ENCODE measurements around the gene PLCH1. TPM values are rescaled to one million over a fixed set of nuclear protein-coding genes. Genes with fewer than 3 reads are reported as not detected.

PLCH1 gene
- total RNA-seq, 1 donor from 2014 or later = 1.3 TPM

DNA sequence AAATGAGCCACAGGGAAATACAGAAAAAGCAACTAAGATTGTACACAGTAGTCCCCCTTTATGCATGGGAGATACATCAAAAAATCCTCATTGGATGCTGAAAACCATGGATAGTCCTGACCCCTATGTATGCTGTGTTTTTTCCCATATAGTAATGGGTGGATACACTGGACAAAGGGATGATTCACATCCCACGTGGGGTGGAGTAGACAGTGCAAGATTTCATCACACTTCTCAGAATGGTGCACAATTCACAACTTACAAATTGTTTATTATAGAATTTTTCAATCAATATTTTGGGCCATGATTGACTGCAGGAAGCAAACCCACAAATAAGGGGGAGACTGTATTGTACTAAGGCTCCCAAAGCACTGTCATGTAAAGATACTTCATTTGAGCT lies 227.0 kb downstream of the PLCH1 start:
- peaks cover 8% of the 10 kb centered on the region for H3K4me1 Mint-ChIP-seq
- no peak overlapping the region for H3K4me3 Mint-ChIP-seq
- no peak overlapping the region for H3K27ac Mint-ChIP-seq
- TF ChIP-seq, protein P1, sequence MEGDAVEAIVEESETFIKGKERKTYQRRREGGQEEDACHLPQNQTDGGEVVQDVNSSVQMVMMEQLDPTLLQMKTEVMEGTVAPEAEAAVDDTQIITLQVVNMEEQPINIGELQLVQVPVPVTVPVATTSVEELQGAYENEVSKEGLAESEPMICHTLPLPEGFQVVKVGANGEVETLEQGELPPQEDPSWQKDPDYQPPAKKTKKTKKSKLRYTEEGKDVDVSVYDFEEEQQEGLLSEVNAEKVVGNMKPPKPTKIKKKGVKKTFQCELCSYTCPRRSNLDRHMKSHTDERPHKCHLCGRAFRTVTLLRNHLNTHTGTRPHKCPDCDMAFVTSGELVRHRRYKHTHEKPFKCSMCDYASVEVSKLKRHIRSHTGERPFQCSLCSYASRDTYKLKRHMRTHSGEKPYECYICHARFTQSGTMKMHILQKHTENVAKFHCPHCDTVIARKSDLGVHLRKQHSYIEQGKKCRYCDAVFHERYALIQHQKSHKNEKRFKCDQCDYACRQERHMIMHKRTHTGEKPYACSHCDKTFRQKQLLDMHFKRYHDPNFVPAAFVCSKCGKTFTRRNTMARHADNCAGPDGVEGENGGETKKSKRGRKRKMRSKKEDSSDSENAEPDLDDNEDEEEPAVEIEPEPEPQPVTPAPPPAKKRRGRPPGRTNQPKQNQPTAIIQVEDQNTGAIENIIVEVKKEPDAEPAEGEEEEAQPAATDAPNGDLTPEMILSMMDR (IDR thresholded peaks at IDR 0.05; ENCODE audit: unreplicated experiment) = no peak
- no peaks in the 10 kb centered on the region for H3K27me3 Mint-ChIP-seq (ENCODE audit: low read depth)
- H3K9me3 Mint-ChIP-seq = no peaks in the 10 kb centered on the region
- no peak for DNase-seq (ENCODE audit: low spot score in 2 of 2, unreplicated experiment in 2 of 2)
- no peaks in the 10 kb centered on the region for H3K36me3 Mint-ChIP-seq

- Mint-ChIP-seq H3K27me3 (ENCODE audit: low read depth) (no peaks in the 10 kb centered on the region), H3K27ac (no peak overlapping the region), H3K4me3 (no peak overlapping the region)
Measured at GRCh38 chr3:155516439-155516838, 228.4 kb downstream of the PLCH1 start.

GRCh38 chr3:155512867-155513261 lies 232.0 kb downstream of the PLCH1 start:
- DNase-seq (ENCODE audit: low spot score in 2 of 2, unreplicated experiment in 2 of 2) = no peak
- no peak overlapping the region for H3K4me3 Mint-ChIP-seq

More at GRCh38 chr3:155516439-155516838, 228.4 kb downstream of the PLCH1 start:
- no peaks in the 10 kb centered on the region for H3K36me3 Mint-ChIP-seq
- no peak for DNase-seq (ENCODE audit: low spot score in 2 of 2, unreplicated experiment in 2 of 2)
- TF ChIP-seq, protein P1 (IDR thresholded peaks at IDR 0.05; ENCODE audit: unreplicated experiment) = no peak
- peaks cover 8% of the 10 kb centered on the region for H3K4me1 Mint-ChIP-seq
- H3K9me3 Mint-ChIP-seq = peaks cover 4% of the 10 kb centered on the region

DNA sequence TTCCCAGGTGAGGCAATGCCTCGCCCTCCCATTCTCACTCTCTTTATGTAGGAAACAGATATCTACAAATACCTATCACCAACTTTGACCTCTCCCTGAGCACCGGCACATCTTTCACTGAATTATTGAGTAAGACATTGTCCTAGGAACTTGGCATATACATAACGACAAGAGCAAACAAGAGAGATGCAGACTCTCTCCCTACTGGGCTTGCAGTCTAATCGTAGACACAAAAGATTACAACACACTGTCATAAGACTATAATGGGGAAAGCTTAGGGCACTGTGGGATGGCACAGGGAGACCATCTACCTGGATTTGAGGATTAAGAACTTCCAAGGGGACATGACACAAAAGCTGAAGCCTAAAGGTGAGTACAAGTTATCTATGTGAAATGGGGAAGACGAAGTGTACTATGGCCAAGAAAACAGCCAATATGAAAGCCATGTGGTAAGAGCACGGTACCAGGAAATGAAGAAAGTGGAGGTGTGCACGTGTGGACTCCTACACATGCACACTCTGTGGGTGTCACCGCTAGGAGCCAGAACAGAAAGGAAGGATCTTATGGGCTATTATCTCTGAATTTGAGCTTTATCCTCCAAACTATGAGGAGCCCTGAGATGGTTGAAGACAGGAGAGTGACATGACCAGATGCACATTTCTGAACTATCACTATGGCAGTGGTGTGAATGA lies 232.6 kb downstream of the PLCH1 start:
- Mint-ChIP-seq H3K27me3 (ENCODE audit: low read depth) (no peaks in the 10 kb centered on the region), H3K36me3 (no peaks in the 10 kb centered on the region), H3K4me1 (no peaks in the 10 kb centered on the region), H3K4me3 (no peak overlapping the region), H3K27ac (no peak overlapping the region), H3K9me3 (peaks cover 4% of the 10 kb centered on the region)
- DNase-seq (ENCODE audit: low spot score in 2 of 2, unreplicated experiment in 2 of 2) = no peak
- TF ChIP-seq, protein P1 (IDR thresholded peaks at IDR 0.05; ENCODE audit: unreplicated experiment) = no peak

More at GRCh38 chr3:155512867-155513261, 232.0 kb downstream of the PLCH1 start:
- no peak overlapping the region for H3K27ac Mint-ChIP-seq
- no peaks in the 10 kb centered on the region for H3K36me3 Mint-ChIP-seq
- TF ChIP-seq, protein P1 (IDR thresholded peaks at IDR 0.05; ENCODE audit: unreplicated experiment) = no peak
- peaks cover 4% of the 10 kb centered on the region for H3K9me3 Mint-ChIP-seq
- no peaks in the 10 kb centered on the region for H3K27me3 Mint-ChIP-seq (ENCODE audit: low read depth)
- no peaks in the 10 kb centered on the region for H3K4me1 Mint-ChIP-seq

- no peaks in the 10 kb centered on the region for H3K27me3 Mint-ChIP-seq (ENCODE audit: low read depth)
- H3K4me3 Mint-ChIP-seq = no peak overlapping the region
- H3K4me1 Mint-ChIP-seq = no peaks in the 10 kb centered on the region
- DNase-seq (ENCODE audit: low spot score in 2 of 2, unreplicated experiment in 2 of 2) = no peak
- peaks cover 10% of the 10 kb centered on the region for H3K9me3 Mint-ChIP-seq
- TF ChIP-seq, protein P1 (IDR thresholded peaks at IDR 0.05; ENCODE audit: unreplicated experiment) = no peak
- no peaks in the 10 kb centered on the region for H3K36me3 Mint-ChIP-seq
- H3K27ac Mint-ChIP-seq = no peak overlapping the region
Measured at GRCh38 chr3:155504682-155505081, 240.2 kb downstream of the PLCH1 start.

All from mesothelial cell of epicardium (in vitro differentiated cells).